ENCODE results near the gene VWF. TPM values are rescaled to one million over a fixed set of nuclear protein-coding genes. Genes with fewer than 3 reads are reported as not detected.

Gene VWF
- total RNA-seq, 1 donor from 2014 or later, result 0.70 TPM

- H3K9me3 Mint-ChIP-seq, result no peaks in the 10 kb centered on the region
- peaks cover 51% of the 10 kb centered on the region for H3K27me3 Mint-ChIP-seq
- H3K4me3 Mint-ChIP-seq, result no peak overlapping the region
- TF ChIP-seq, protein P1, sequence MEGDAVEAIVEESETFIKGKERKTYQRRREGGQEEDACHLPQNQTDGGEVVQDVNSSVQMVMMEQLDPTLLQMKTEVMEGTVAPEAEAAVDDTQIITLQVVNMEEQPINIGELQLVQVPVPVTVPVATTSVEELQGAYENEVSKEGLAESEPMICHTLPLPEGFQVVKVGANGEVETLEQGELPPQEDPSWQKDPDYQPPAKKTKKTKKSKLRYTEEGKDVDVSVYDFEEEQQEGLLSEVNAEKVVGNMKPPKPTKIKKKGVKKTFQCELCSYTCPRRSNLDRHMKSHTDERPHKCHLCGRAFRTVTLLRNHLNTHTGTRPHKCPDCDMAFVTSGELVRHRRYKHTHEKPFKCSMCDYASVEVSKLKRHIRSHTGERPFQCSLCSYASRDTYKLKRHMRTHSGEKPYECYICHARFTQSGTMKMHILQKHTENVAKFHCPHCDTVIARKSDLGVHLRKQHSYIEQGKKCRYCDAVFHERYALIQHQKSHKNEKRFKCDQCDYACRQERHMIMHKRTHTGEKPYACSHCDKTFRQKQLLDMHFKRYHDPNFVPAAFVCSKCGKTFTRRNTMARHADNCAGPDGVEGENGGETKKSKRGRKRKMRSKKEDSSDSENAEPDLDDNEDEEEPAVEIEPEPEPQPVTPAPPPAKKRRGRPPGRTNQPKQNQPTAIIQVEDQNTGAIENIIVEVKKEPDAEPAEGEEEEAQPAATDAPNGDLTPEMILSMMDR (conservative IDR thresholded peaks at IDR 0.05), result no peak
- no peak for DNase-seq (ENCODE audit: extremely low spot score, unreplicated experiment)
- H3K36me3 Mint-ChIP-seq, result no peaks in the 10 kb centered on the region
- H3K4me1 Mint-ChIP-seq (ENCODE audit: unreplicated experiment), result peaks cover 10% of the 10 kb centered on the region
- H3K27ac Mint-ChIP-seq, result no peak overlapping the region
Observed at GRCh38 chr12:5900076-5900475, 224.4 kb downstream of the VWF start.

DNA sequence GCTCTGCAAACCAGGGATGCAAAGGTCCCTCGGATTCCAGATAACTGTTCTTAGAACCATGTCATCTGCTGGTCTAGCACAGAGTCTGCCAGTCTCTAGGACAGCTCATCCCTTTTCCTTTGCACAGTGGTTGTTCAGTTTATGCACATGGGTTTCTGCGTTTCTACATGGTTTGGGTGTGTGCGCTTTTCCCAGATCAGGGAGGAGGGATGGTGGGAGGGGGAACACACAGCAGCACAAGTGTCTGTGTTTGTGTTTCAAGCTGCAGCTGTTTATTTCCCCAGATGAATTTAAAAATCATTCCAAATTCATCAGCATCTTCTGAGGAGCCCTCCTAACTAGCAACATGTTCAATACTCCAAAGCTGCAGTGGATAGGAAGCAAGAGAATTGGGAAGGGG, 224.8 kb downstream of the VWF start:
- no peak overlapping the region for H3K4me3 Mint-ChIP-seq
- H3K27ac Mint-ChIP-seq, result no peak overlapping the region
- TF ChIP-seq, protein P1 (conservative IDR thresholded peaks at IDR 0.05), result no peak
- H3K4me1 Mint-ChIP-seq (ENCODE audit: unreplicated experiment), result peaks cover 10% of the 10 kb centered on the region
- no peak for DNase-seq (ENCODE audit: extremely low spot score, unreplicated experiment)
- H3K9me3 Mint-ChIP-seq, result no peaks in the 10 kb centered on the region
- peaks cover 51% of the 10 kb centered on the region for H3K27me3 Mint-ChIP-seq
- no peaks in the 10 kb centered on the region for H3K36me3 Mint-ChIP-seq

- no peak for DNase-seq (ENCODE audit: extremely low spot score, unreplicated experiment)
- no peaks in the 10 kb centered on the region for H3K9me3 Mint-ChIP-seq
- TF ChIP-seq, protein P1 (conservative IDR thresholded peaks at IDR 0.05), result no peak
- peaks cover 47% of the 10 kb centered on the region for H3K27me3 Mint-ChIP-seq
- no peak overlapping the region for H3K4me3 Mint-ChIP-seq
- H3K4me1 Mint-ChIP-seq (ENCODE audit: unreplicated experiment), result peaks cover 8% of the 10 kb centered on the region
- no peaks in the 10 kb centered on the region for H3K36me3 Mint-ChIP-seq
- no peak overlapping the region for H3K27ac Mint-ChIP-seq
Observed at GRCh38 chr12:5898874-5899273, 225.6 kb downstream of the VWF start.

Other genes starting within 250 kb of the VWF start
- 2.6 and 3.3 TPM in 2 replicates for gene ANO2, start 179.4 kb downstream of the VWF start, total RNA-seq (ENCODE audit: low replicate concordance)
- gene CD9, start 75.7 kb upstream of the VWF start, total RNA-seq (ENCODE audit: low replicate concordance), result 120 and 807 TPM in 2 replicates
- gene PLEKHG6, start 186.0 kb upstream of the VWF start, total RNA-seq (ENCODE audit: low replicate concordance), result 32.4 and 115 TPM in 2 replicates
- gene TNFRSF1A, start 217.4 kb upstream of the VWF start, total RNA-seq (ENCODE audit: low replicate concordance), result 79.1 and 222 TPM in 2 replicates